Chondrocyte (in vitro differentiated cells): Measurements from ENCODE around the gene COMMD10. TPM values are rescaled to one million over a fixed set of nuclear protein-coding genes. Genes with fewer than 3 reads are reported as not detected.

Experiments used
- DNase-seq: peaks from one replicate; pipeline ENCODE4 v3.0.0; 2021; ENCODE audit warnings: mixed read lengths, low spot score
- H3K27ac Mint-ChIP-seq: one replicate; pipeline ENCODE4 v1.8.0; 2021; ENCODE audit warnings: mild to moderate bottlenecking, moderate library complexity, mixed read lengths; ENCODE audit not compliant: unreplicated experiment
- H3K27me3 Mint-ChIP-seq: 2 replicates; pipeline ENCODE4 v1.8.0; 2021; ENCODE audit warnings: low read depth, mixed read lengths
- H3K36me3 Mint-ChIP-seq: 2 replicates; pipeline ENCODE4 v1.8.0; 2021; ENCODE audit warnings: low read depth, mixed read lengths
- H3K4me1 Mint-ChIP-seq: 2 replicates; pipeline ENCODE4 v1.8.0; 2021; ENCODE audit warnings: low read depth, mild to moderate bottlenecking, mixed read lengths
- H3K4me3 Mint-ChIP-seq: one replicate; pipeline ENCODE4 v1.8.0; 2021; ENCODE audit warnings: mild to moderate bottlenecking, moderate library complexity, mixed read lengths; ENCODE audit not compliant: unreplicated experiment
- H3K9me3 Mint-ChIP-seq: 2 replicates; pipeline ENCODE4 v1.8.0; 2021; ENCODE audit warnings: low read depth, mixed read lengths
- CTCF ChIP-seq: fragments of 200-600 bp; sonication (generic); IDR thresholded peaks from 2 replicates; pipeline ENCODE4 v1.5.0; 2021; ENCODE audit warnings: antibody characterized with exemption, mild to moderate bottlenecking, moderate library complexity
- total RNA-seq: library from RNA; stranded (reverse); gene quantifications from 3 replicates; pipeline ENCODE4 v1.2.1, GENCODE V29; 2021

The COMMD10 gene
- total RNA-seq, 1 donor from 2014 or later: 18.6 TPM

DNA sequence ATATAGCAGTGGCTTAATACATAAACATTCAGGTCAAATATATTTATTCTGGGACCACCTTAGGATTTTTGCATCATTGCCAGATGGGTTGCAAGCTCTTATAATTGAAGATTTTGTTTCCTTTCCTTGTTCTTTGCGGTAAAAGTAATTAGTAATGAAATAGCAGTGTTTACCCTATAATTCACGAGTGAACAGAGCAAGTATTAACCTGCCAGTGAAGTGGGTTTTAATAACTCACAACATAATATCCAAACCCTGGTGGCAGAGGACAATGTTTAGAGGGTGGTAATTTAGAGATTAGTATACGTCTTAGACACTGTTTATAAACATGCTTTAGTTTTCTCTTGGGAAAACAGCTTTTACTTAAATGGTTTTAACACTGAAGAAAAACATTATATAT is 40.8 kb upstream of the COMMD10 start:
- no peak for TF ChIP-seq CTCF
- H3K9me3 Mint-ChIP-seq: no peaks in the 10 kb centered on the region
- H3K4me1 Mint-ChIP-seq: no peaks in the 10 kb centered on the region

DNA sequence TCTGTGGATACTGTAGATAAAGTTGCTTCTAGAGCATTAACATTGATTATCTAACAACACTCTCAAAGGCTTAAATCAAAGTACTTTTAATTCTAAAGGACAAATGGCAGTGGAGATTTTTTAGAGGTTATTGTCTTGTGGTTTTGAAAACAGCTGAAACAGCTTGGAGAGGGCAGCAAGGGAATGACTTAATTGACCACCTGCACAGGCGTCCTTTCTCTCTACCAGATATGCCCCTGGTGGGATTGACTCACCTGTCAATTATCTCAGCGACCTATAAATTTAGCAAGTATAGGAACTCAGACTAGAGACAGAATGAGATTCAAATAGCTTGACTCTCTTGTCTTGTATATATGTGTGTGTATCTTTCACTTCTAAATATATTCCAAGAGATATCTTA is 39.0 kb upstream of the COMMD10 start:
- DNase-seq: no peak
- TF ChIP-seq CTCF: no peak

More for the DNA sequence above, 40.8 kb upstream of the COMMD10 start:
- H3K27ac Mint-ChIP-seq: no peak overlapping the region
- no peaks in the 10 kb centered on the region for H3K36me3 Mint-ChIP-seq
- no peak for DNase-seq
- H3K4me3 Mint-ChIP-seq: no peak overlapping the region
- peaks cover 19% of the 10 kb centered on the region for H3K27me3 Mint-ChIP-seq

GRCh38 chr5:116046261-116046660 is 38.6 kb upstream of the COMMD10 start:
- Mint-ChIP-seq H3K4me3 (no peak overlapping the region), H3K27me3 (peaks cover 21% of the 10 kb centered on the region), H3K27ac (no peak overlapping the region), H3K36me3 (no peaks in the 10 kb centered on the region), H3K4me1 (no peaks in the 10 kb centered on the region), H3K9me3 (no peaks in the 10 kb centered on the region)
- no peak for TF ChIP-seq CTCF
- no peak for DNase-seq

More for the DNA sequence above, 39.0 kb upstream of the COMMD10 start:
- no peaks in the 10 kb centered on the region for H3K9me3 Mint-ChIP-seq
- H3K27me3 Mint-ChIP-seq: peaks cover 16% of the 10 kb centered on the region
- no peaks in the 10 kb centered on the region for H3K36me3 Mint-ChIP-seq
- H3K4me1 Mint-ChIP-seq: no peaks in the 10 kb centered on the region
- H3K4me3 Mint-ChIP-seq: no peak overlapping the region
- H3K27ac Mint-ChIP-seq: no peak overlapping the region

DNA sequence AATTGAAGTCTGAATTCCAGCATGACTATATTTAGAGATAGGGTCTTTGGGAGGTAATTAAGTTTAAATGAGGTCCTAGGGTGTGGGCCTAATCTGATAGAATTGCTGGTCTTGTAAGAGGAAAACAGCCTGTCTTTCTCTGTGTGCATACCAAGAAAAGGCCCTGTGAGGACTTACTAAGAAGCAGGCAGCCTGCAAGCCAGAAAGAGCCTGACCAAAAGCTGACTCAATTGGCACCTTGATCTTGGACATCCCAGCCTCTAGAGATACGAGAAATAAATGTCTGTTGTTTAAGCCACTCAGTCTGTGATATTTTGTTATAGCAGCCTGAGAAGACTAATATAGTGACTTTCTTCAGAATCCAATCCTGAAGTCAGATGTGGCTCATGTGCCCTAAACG is 38.0 kb upstream of the COMMD10 start:
- Mint-ChIP-seq H3K4me3 (no peak overlapping the region), H3K27me3 (peaks cover 17% of the 10 kb centered on the region), H3K9me3 (no peaks in the 10 kb centered on the region), H3K4me1 (no peaks in the 10 kb centered on the region), H3K36me3 (no peaks in the 10 kb centered on the region), H3K27ac (no peak overlapping the region)
- TF ChIP-seq CTCF: no peak
- no peak for DNase-seq

GRCh38 chr5:116058346-116058936 is 26.4 kb upstream of the COMMD10 start:
- no peaks in the 10 kb centered on the region for H3K9me3 Mint-ChIP-seq
- DNase-seq: no peak
- H3K4me1 Mint-ChIP-seq: no peaks in the 10 kb centered on the region
- peaks cover 20% of the 10 kb centered on the region for H3K27me3 Mint-ChIP-seq
- TF ChIP-seq CTCF: no peak
- no peak overlapping the region for H3K27ac Mint-ChIP-seq
- no peak overlapping the region for H3K4me3 Mint-ChIP-seq
- no peaks in the 10 kb centered on the region for H3K36me3 Mint-ChIP-seq
